A673 (cell line): Measurements from ENCODE around the gene FJX1.

ENCODE experiments used
- EZH2 ChIP-seq: fragments of 200-600 bp; sonication (generic); IDR thresholded peaks from 2 replicates; pipeline ENCODE4 v1.6.1; 2017; ENCODE audit warnings: borderline replicate concordance, low read depth, mild to moderate bottlenecking, mixed read lengths, antibody characterized with exemption, low read length; ENCODE audit not compliant: poor library complexity, severe bottlenecking
- TF ChIP-seq, protein P1 (sequence below): fragments of 300-800, 200-600 bp; sonication (generic); conservative IDR thresholded peaks from 2 replicates; pipeline ENCODE4 v1.5.1; 2017; ENCODE audit warnings: low read depth, mild to moderate bottlenecking, antibody characterized with exemption, low read length, moderate library complexity, mixed read lengths

DNA sequence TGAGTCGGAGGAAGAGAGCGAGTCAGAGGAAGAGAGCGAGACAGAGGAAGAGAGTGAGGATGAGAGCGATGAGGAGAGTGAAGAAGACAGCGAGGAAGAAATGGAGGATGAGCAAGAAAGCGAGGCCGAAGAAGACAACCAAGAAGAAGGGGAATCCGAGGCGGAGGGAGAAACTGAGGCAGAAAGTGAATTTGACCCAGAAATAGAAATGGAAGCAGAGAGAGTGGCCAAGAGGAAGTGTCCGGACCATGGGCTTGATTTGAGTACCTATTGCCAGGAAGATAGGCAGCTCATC, 45.1 kb downstream of the FJX1 start:
- TF ChIP-seq EZH2, result no peak
- TF ChIP-seq, protein P1, sequence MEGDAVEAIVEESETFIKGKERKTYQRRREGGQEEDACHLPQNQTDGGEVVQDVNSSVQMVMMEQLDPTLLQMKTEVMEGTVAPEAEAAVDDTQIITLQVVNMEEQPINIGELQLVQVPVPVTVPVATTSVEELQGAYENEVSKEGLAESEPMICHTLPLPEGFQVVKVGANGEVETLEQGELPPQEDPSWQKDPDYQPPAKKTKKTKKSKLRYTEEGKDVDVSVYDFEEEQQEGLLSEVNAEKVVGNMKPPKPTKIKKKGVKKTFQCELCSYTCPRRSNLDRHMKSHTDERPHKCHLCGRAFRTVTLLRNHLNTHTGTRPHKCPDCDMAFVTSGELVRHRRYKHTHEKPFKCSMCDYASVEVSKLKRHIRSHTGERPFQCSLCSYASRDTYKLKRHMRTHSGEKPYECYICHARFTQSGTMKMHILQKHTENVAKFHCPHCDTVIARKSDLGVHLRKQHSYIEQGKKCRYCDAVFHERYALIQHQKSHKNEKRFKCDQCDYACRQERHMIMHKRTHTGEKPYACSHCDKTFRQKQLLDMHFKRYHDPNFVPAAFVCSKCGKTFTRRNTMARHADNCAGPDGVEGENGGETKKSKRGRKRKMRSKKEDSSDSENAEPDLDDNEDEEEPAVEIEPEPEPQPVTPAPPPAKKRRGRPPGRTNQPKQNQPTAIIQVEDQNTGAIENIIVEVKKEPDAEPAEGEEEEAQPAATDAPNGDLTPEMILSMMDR, result no peak
